ENCODE results near the gene RSAD2.

The RSAD2 gene

GRCh38 chr2:6909431-6910385, 32.1 kb downstream of the RSAD2 start:
- DNase-seq: no peak
- TF ChIP-seq CTCF (IDR thresholded peaks at IDR 0.05): no peak
- Mint-ChIP-seq H3K27ac (no peak overlapping the region), H3K4me3 (no peak overlapping the region), H3K4me1 (peaks cover 11% of the 10 kb centered on the region), H3K27me3 (ENCODE audit: low read depth, poor library complexity) (peaks cover 5% of the 10 kb centered on the region), H3K9me3 (peaks cover 17% of the 10 kb centered on the region), H3K36me3 (ENCODE audit: low read depth) (peaks cover 11% of the 10 kb centered on the region)

- peaks cover 11% of the 10 kb centered on the region for H3K4me1 Mint-ChIP-seq
- H3K9me3 Mint-ChIP-seq: peaks cover 7% of the 10 kb centered on the region
- H3K27me3 Mint-ChIP-seq (ENCODE audit: low read depth, poor library complexity): peaks cover 16% of the 10 kb centered on the region
- no peak for DNase-seq
- no peak overlapping the region for H3K4me3 Mint-ChIP-seq
- peaks cover 11% of the 10 kb centered on the region for H3K36me3 Mint-ChIP-seq (ENCODE audit: low read depth)
- H3K27ac Mint-ChIP-seq: no peak overlapping the region
- TF ChIP-seq CTCF (IDR thresholded peaks at IDR 0.05): no peak
These were observed 34.1 kb downstream of the RSAD2 start for GRCh38 chr2:6911721-6912120.

- Mint-ChIP-seq H3K27ac (no peak overlapping the region), H3K27me3 (ENCODE audit: low read depth, poor library complexity) (peaks cover 20% of the 10 kb centered on the region), H3K9me3 (peaks cover 7% of the 10 kb centered on the region), H3K4me3 (no peak overlapping the region), H3K4me1 (peaks cover 12% of the 10 kb centered on the region), H3K36me3 (ENCODE audit: low read depth) (peaks cover 11% of the 10 kb centered on the region)
- no peak for DNase-seq
- no peak for TF ChIP-seq CTCF (IDR thresholded peaks at IDR 0.05)
These were observed 36.0 kb downstream of the RSAD2 start for GRCh38 chr2:6913415-6914157.

- TF ChIP-seq CTCF (IDR thresholded peaks at IDR 0.05): no peak
- Mint-ChIP-seq H3K4me3 (no peak overlapping the region), H3K4me1 (peaks cover 23% of the 10 kb centered on the region), H3K9me3 (peaks cover 7% of the 10 kb centered on the region), H3K27ac (no peak overlapping the region), H3K36me3 (ENCODE audit: low read depth) (peaks cover 20% of the 10 kb centered on the region), H3K27me3 (ENCODE audit: low read depth, poor library complexity) (peaks cover 20% of the 10 kb centered on the region)
- DNase-seq: no peak
These were observed 37.3 kb downstream of the RSAD2 start for GRCh38 chr2:6914828-6915227.

GRCh38 chr2:6915399-6915798, 37.8 kb downstream of the RSAD2 start:
- no peak for TF ChIP-seq CTCF (IDR thresholded peaks at IDR 0.05)
- no peak overlapping the region for H3K27ac Mint-ChIP-seq
- peaks cover 20% of the 10 kb centered on the region for H3K36me3 Mint-ChIP-seq (ENCODE audit: low read depth)
- H3K4me1 Mint-ChIP-seq: peaks cover 28% of the 10 kb centered on the region
- DNase-seq: no peak
- peaks cover 7% of the 10 kb centered on the region for H3K9me3 Mint-ChIP-seq
- peaks cover 22% of the 10 kb centered on the region for H3K27me3 Mint-ChIP-seq (ENCODE audit: low read depth, poor library complexity)
- H3K4me3 Mint-ChIP-seq: no peak overlapping the region

All from nephron progenitor cell (in vitro differentiated cells).